Fibroblast of skin of left quadriceps (primary cell): ENCODE results near the gene SLX4IP.
A peak's percentile ranks its signal among the peaks of the same experiment; 100 is the strongest.

Source experiments
- DNase-seq, 2 experiments: peaks; one replicate each; pipeline ENCODE4 v3.0.0-alpha.2; 2013; ENCODE audit warnings: low read depth in 2 of 2

SLX4IP gene

DNA sequence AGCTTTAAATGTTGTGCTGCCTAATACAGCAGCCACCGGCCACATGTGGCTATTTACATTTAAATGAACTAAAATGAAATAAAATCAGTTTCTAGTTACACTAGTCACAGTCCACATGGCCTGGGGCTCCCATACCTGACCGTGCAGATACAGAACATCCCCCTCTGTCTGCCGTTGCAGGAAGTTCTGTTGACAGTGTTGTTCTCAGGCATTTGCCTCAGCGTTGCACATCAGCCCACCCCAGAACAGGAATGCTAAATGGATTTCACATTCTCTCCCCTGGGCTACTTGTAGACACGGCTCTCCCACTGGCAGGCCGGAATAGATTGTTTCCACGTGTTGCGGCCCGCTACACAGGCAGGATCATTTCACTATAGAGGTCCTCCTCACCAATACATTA is 212.4 kb downstream of the SLX4IP start:
- no peak for DNase-seq

DNA sequence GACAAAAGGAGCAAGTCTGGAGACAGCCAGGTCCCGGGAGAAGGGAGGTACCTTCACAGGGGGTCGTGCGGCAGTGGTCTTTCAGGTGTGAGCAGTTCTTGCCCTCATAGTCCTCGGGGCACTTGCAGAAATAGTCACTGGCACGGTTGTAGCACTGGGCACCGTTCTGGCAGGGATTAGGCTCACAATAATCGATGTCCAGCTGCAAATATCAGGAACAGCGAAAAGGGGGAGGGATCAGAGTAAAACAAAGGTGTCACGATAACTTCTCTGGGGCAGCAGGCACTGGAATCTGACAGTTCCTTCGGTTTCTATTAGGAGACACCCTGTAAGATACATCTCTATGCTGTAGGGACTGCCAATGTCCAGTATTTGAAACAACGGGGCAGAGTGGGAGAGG is 212.8 kb downstream of the SLX4IP start:
- no peak for DNase-seq

- DNase-seq = peak; percentile 88 to 89
Observed at GRCh38 chr20:10648651-10649050, 213.5 kb downstream of the SLX4IP start.

GRCh38 chr20:10649080-10649796 is 214.1 kb downstream of the SLX4IP start:
- DNase-seq = no peak

DNA sequence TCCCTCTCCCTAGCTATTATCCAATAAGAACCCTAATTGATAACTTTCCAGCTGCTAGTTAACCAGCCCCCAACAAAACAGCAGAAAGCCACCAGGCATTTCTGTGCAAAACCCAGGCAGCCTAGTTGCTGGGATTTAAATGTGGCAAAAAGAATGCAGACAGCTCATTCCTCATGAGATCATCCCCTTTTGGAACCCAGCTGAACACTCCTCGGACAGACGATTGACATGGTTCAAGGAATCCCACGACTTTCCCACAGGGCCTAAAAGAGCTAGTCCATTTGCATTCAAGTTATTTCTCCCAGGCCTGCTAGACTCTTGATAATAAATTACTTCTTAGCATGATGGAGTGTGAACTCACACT is 214.7 kb downstream of the SLX4IP start:
- DNase-seq = no peak

GRCh38 chr20:10651227-10651990 is 216.3 kb downstream of the SLX4IP start:
- DNase-seq = no peak

DNA sequence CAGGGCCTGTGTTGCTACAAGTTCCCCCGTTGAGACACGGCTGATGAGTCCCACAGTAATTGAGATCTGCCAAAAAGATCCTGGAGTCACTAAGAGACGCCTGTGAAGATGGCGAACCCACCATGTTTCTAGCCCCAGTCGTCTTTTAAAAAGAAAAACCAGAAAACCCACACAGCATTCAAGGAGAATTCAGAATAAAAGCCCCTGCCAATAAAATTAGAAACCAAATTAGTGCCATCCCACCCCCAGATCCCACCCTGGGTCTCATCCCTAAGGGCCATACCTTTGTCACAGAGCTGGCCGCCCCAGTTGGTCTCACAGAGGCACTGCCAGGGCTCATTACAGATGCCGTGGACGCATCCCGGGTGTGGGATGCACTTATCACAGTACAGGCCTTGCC is 217.1 kb downstream of the SLX4IP start:
- no peak for DNase-seq

GRCh38 chr20:10652660-10653261 is 217.7 kb downstream of the SLX4IP start:
- DNase-seq = no peak

GRCh38 chr20:10653599-10654249 is 218.6 kb downstream of the SLX4IP start:
- DNase-seq = peak; percentile 73 to 78

GRCh38 chr20:10654250-10654610 is 219.1 kb downstream of the SLX4IP start:
- no peak for DNase-seq

- DNase-seq = no peak
Observed at GRCh38 chr20:10654630-10655029, 219.5 kb downstream of the SLX4IP start.

- DNase-seq = no peak
Observed at GRCh38 chr20:10655720-10656669, 220.9 kb downstream of the SLX4IP start.

DNA sequence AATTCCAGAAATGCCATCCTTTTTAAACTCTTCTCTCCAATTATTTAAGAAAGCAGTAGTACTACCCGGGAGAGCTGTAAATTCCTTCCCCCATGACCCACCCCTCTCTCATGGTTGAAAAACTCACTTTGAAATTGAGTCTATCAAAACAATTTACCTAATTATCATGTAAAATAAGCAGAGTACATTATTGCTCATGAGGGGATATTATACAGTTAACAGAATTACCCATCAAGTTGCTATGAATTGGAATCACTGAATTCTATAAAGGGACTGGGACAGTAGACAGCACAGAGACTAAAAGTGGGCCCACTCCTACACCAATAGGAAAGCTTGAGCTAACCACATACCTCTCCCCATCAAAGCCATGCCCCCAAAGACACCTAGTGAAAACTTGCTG is 222.3 kb downstream of the SLX4IP start:
- DNase-seq = no peak

DNA sequence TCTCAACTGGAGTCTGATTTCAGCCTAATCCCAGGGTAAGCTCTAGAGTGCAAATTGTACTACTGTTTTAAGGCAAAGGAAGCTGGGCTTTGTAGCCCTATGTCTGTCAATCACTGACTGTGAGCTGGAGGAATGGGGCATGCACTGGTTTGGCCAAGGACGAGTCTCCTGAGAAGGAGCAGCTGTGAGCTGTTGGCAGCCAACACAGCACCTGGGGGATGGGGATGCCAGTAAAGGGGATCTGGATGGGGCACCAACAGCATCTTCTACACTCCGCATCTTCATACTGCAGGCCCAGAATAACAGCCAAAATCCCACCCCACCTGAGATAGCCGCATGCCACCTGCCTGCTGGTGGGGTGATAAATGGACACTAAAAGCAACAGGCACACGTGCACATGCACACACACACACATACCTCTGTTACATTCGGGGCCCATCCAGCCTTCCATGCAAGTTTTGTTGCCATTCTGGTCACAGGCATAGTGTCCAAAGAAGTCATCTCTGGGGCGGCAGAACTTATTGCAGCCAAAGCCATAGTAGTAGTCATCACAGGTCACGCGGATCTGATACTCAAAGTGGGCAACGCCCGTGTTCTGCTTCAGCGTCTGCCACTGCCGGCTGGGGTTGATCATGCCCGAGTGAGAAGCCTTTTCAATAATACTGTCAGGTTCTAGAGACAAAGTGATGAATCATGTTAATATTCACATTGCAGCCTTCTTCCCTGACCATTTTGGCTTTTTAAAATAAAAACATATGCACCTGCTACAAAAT is 223.1 kb downstream of the SLX4IP start:
- no peak for DNase-seq

DNA sequence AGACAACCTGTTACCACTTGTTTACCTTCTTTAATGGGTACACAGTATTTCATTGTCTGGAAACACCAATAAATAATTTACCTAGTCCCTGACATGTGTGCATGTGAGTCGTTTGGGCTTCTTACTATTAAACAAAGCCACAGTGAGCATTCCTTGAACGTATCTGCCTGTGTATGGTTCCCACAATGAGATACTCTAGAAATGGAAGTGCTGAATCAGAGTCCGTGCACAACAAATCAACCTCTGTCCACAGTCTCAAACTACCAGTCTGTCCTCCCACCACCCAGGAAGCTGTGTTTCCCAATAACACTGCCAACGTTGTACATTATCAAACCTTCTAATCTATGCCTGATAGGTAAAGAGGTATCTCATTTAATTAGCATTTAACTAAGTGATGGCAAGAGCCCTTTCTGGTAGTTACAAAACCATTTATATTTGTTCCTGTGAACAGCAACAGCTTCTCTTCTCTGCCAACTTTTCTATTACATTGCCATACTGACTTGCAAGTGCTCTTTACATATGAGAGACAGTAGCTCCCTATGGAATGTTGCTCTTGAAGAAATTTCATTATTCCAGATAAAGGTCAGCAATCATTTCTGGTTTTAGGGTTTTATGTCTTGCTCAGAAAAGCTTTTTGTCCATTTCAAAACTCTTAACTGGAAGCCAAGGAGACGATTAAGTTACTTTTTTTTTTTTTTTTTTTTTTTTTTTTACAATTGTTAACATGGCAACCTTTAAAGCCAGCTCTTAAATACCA is 223.9 kb downstream of the SLX4IP start:
- DNase-seq = no peak

GRCh38 chr20:10659651-10660601 is 224.8 kb downstream of the SLX4IP start:
- no peak for DNase-seq

- no peak for DNase-seq
Observed at GRCh38 chr20:10660661-10661060, 225.6 kb downstream of the SLX4IP start.

- DNase-seq = no peak
Observed at GRCh38 chr20:10661261-10661660, 226.2 kb downstream of the SLX4IP start.

DNA sequence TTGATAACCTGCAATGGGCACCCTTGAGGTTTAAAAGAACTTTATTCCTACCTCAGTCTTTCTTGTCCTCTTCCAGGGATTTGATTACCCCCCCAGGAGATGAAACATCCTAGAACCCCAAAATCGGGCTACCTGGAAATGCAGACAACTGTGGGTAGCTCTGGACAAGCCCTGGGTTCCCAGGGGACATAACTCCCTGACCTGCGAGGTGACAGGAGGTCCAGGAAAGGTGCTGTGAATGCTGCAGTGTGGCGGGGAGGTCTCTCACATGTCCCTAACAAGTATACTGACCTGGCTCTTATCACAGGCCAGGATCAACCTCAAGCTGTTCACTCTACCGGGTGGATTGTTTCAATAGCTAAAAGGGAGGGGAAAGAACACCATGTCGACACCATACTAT is 227.0 kb downstream of the SLX4IP start:
- no peak for DNase-seq
